NOMO-1 (cell line): ENCODE results near the gene NOA1.
"Not testable (repeated sequence)": the region's sequence is repeated elsewhere in the genome, so short reads cannot be mapped to it uniquely, and the experiment has no call there.

Source experiments
- DNase-seq, 2 experiments: peaks; one replicate each; lab custom pipeline; 2025; ENCODE audit not compliant: unreplicated experiment in 2 of 2; lab: John Stamatoyannopoulos, UW

The NOA1 gene

GRCh38 chr4:56959100-56959499 is 18.3 kb downstream of the NOA1 start:
- DNase-seq = no peak

- peak; percentile 82 to 97 for DNase-seq
Observed at GRCh38 chr4:56958111-56958517, 19.3 kb downstream of the NOA1 start.

- no peak for DNase-seq
Observed at GRCh38 chr4:56953680-56954520, 23.5 kb downstream of the NOA1 start.

DNA sequence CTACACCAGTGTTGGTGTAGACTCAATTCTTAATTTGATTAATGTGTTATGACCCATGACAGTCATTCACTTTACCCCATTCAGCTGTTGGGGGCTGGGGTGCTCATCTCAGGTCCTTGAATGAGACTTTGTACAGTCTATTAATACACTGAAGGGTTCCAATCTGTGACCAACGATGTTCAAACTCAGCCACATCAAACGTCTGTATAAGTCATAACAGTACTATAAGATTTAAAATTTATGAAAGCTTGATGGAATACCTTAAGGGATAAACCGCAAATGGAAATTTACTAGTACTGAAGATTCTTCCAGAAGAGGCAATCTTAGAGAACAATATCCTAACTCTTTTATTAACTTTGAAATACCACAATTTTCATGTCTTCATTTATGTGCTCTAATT is 36.0 kb downstream of the NOA1 start:
- DNase-seq = no peak

DNA sequence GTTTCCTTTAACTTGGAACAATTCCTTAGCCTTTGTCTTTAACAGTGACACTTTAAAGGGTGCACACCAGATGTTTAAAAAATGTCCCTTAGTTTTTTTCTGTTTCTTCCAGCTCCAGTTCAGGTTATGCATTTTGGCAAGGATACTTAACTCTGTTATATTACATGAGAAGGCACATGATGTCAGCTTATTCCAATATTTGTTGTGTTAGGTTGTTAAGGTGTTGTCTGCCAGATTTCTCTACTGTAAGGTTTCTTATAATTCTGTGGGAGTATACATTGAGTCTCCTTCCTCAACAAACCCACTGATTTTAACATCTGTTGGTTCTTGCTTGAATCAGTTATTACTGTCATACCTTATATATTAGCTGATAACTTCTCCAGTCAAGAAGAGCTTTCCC is 36.4 kb downstream of the NOA1 start:
- DNase-seq = no peak

DNA sequence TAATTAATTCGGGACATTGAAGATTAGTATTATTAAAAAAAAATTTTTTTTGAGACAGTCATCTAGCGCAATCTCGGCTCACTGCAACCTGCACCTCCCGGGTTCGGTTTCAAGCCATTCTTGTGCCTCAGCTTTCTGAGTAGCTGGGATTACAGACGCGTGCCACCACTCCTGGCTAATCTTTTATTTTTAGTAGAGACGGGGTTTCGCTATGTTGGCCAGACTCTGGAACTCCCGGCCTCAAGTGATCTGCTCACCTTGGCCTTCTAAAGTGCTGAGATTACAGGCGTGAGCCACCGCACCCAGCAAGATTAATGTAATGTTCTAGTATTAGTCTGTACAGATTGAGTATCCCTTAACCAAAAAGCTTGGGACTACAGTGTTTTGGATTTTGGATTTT is 37.0 kb downstream of the NOA1 start:
- DNase-seq = no peak

DNA sequence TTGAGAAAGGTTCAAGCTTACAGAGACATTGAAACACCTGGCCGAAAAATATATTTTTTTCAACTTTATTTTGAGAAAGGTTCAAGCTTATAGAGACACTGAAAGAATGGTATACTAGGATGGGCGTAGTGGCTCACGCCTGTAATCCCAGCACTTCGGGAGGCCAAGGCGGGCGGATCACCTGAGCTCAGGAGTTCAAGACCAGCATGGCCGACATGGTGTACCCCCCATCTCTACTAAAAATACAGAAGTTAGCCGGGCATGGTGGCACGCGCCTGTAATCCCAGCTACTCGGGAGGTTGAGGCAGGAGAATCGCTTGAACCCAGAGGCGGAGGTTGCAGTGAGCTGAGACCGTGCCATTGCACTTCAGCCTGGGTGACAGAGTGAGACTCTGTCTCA is 37.6 kb downstream of the NOA1 start:
- DNase-seq = not testable (repeated sequence)

- no peak for DNase-seq
Observed at GRCh38 chr4:56937262-56937661, 40.1 kb downstream of the NOA1 start.

DNA sequence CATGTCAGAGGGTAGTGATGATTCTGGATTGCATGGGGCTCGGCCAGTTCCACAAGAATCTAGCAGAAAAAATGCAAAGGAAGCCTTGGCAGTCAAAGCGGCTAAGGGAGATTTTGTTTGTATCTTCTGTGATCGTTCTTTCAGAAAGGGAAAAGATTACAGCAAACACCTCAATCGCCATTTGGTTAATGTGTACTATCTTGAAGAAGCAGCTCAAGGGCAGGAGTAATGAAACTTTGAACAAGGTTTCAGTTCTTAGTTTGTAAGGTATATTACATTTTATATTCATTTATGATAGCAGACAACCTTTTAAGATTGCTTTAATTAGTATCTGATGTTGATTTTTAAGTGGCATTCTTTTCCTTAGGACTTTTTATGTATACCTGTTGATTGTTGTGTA is 45.5 kb downstream of the NOA1 start:
- DNase-seq = no peak

GRCh38 chr4:56930638-56931037 is 46.8 kb downstream of the NOA1 start:
- no peak for DNase-seq

GRCh38 chr4:56927196-56927595 is 50.2 kb downstream of the NOA1 start:
- no peak for DNase-seq

- not testable (repeated sequence) for DNase-seq
Observed at GRCh38 chr4:56914977-56915376, 62.4 kb downstream of the NOA1 start.

DNA sequence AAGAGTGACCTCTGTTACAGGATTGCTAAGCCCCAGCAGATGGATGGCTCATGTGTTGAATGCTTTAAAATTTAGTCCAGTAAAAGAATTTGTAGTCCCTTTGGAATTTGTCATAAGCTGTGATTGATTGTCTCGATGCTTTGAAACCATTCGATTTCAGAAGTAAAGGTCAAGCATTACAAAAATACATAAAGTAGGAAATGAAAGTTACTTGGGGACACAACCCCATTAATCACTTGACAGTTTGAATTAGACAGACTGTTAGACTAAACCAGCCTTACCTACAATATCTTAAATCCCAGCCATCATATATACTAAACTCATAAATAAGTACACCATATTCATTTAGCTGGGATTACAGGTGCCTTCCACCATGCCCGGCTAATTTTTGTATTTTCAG is 63.1 kb downstream of the NOA1 start:
- DNase-seq = no peak
